Smooth muscle cell of trachea (primary cell): ENCODE results near the gene STK36. TPM values are rescaled to one million over a fixed set of nuclear protein-coding genes. Genes with fewer than 3 reads are reported as not detected.

ENCODE experiments used
- total RNA-seq: library from RNA; depleted of rRNA; stranded (reverse); fragments of >200 nt; gene quantifications from 2 replicates; pipeline ENCODE4 v1.2.1, GENCODE V29; 2014

Gene STK36, protein sequence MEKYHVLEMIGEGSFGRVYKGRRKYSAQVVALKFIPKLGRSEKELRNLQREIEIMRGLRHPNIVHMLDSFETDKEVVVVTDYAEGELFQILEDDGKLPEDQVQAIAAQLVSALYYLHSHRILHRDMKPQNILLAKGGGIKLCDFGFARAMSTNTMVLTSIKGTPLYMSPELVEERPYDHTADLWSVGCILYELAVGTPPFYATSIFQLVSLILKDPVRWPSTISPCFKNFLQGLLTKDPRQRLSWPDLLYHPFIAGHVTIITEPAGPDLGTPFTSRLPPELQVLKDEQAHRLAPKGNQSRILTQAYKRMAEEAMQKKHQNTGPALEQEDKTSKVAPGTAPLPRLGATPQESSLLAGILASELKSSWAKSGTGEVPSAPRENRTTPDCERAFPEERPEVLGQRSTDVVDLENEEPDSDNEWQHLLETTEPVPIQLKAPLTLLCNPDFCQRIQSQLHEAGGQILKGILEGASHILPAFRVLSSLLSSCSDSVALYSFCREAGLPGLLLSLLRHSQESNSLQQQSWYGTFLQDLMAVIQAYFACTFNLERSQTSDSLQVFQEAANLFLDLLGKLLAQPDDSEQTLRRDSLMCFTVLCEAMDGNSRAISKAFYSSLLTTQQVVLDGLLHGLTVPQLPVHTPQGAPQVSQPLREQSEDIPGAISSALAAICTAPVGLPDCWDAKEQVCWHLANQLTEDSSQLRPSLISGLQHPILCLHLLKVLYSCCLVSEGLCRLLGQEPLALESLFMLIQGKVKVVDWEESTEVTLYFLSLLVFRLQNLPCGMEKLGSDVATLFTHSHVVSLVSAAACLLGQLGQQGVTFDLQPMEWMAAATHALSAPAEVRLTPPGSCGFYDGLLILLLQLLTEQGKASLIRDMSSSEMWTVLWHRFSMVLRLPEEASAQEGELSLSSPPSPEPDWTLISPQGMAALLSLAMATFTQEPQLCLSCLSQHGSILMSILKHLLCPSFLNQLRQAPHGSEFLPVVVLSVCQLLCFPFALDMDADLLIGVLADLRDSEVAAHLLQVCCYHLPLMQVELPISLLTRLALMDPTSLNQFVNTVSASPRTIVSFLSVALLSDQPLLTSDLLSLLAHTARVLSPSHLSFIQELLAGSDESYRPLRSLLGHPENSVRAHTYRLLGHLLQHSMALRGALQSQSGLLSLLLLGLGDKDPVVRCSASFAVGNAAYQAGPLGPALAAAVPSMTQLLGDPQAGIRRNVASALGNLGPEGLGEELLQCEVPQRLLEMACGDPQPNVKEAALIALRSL (N-terminal part only)
- total RNA-seq = 37.2 and 46.1 TPM in 2 replicates

DNA sequence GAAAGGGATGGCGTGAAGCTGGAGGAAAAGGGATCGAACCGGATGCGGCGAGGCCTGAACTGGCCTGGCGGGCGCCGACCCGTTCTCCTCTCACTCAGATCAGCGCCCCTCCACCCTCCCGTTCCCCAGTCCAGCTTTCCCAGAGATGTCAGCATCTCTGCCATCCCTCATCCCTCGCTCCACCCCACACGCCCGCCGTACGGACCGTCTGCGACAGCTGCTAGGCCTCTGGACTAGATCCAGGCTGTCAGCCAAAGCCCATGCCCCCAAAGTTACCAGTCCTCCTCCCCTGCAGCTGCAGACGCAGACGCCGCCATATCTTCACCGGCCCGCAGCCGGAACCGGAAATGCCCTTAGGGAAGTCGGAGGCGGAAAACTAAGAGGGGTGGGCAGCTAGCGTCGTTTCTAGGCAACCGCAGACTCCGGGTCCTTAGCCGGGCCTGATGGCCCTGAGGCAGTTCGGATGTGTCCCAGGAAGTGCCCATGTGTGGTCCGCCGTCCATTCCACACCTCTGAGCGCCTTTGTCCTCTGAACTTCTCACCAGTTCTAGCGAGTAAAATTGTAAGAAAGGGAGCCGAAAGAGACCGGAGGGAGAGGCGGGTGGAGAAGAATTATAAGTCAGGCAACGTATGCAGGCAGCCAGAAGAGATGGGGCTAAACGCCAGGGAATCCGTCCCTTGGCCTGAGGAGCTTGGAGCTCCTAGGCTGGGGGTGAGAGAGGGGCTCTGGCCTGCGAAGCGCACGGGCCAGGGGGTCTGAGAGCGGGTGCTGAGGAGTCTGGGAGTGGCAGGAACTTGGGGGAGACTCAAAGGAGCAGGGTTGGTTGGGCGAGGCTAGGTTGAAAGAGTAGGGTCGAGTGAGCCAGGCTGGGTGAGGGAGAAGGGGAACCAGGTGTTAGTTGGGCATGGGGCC is at the start of gene STK36, which contains the start of gene RNF25:
STK36 (plus strand) TSS at position 433 of the 913 bp plus-strand sequence. CDS start 744 bp downstream, outside the sequence.
RNF25 (minus strand) TSS at position 349 of the 913 bp plus-strand sequence; CDS start at position 317, 32 bp downstream.

DNA sequence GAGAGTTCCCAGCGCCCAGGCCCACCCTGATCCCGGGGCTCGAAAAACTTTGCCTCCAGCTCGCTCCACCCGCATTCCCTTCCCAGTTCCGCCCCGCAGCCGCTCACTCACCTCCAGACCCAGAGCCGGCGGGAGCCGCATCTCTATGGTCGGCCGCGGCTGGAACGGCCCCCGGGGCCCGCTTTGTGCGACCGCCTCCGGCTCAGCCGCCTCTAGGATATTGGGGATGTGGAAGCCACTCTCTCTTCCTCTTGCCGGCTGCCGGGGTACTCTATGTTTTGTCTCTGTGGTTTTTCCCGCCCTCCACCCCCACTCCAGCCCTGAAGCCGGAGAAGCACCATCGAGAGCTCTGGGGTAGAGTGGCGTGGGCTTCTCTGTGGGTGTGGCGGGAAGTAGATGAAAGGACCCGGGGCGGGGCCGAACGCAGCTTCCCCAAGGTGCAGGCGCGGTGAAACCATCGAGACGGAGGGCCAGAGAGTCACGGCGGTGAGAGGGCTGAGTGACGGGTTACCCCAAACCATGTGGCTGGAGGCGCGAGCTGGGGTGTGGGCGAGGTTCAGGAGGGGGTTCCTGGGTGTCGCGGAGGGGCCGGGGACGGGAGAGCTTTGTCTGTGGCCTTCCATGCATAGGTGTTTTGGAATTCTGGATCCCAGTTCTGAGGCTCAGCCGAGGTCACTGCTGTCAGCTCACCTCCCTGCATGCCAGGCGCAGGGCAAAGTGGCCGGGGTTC is 12.5 kb upstream of the STK36 start, which contains the start of the genes BCS1L and ZNF142:
BCS1L (plus strand) TSS at position 426 of the 730 bp plus-strand sequence. CDS start 1,305 bp downstream, outside the sequence.
ZNF142 (minus strand) TSS at position 366 of the 730 bp plus-strand sequence. CDS start 3,194 bp downstream, outside the sequence.

DNA sequence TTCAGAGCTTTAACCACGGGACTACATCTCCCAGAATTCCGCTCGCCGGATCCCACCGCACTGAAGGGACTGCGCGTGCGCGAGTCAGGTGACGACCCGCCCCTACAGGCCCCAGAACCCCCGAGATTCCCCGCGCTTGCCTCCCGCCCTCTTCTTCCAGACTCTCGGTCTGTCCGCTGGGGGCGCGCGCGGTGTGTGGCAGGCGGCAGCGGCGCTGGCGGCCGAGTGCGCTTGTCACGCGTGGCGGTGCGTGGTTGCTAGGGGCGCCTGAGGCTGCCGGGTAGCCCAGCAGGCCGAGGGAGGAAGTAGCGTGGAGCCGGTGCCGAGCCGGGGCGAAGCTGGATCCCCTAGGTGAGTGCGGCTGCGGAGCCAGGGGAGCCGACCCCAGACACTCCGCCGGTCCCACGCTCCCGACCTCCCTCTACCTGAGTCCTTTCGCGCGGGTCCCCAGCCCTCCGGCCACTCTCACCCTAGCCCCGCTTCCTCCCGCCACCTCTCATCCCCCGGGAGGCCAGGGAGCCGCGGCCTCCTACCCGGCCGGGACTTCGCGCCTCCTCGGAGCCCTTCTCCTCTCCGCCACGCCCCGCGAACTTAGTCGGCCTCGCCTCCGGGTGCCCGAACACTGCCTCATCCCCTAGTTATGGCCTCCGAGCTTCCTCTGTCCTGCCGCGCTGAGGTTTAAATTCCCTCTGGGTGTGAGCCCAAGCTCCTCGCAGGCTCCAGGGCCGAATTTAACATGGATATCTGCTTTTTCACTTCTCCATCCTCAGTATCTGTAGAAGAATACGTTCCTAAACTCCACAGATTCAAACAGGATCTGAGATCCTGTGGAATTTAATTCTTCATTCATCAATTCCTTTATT is 39.0 kb downstream of the STK36 start, which contains the start of gene TTLL4:
TTLL4 (plus strand) TSS at position 149 of the 863 bp plus-strand sequence. CDS start 26,842 bp downstream, outside the sequence.

Other genes starting within 250 kb of the STK36 start
- 7.3 and 7.4 TPM in 2 replicates for gene USP37, start 103.7 kb upstream of the STK36 start, total RNA-seq
- gene CNOT9, start 103.2 kb upstream of the STK36 start, total RNA-seq = 33.4 and 40.7 TPM in 2 replicates
- gene PLCD4, start 64.2 kb upstream of the STK36 start, total RNA-seq = 9.1 and 11.8 TPM in 2 replicates
- gene ZNF142, start 12.5 kb upstream of the STK36 start, total RNA-seq = 10.2 and 12.1 TPM in 2 replicates
- gene BCS1L, start 12.4 kb upstream of the STK36 start, total RNA-seq = 32.3 and 41.9 TPM in 2 replicates
- 19.6 and 28.4 TPM in 2 replicates for gene RNF25, start 84 bp upstream of the STK36 start, total RNA-seq
- gene TTLL4, start 38.7 kb downstream of the STK36 start, total RNA-seq = 6.3 and 14.2 TPM in 2 replicates
- 19.1 and 53.1 TPM in 2 replicates for gene CYP27A1, start 110.1 kb downstream of the STK36 start, total RNA-seq
- gene PRKAG3, start 159.7 kb downstream of the STK36 start, total RNA-seq = 0.15 and 0.50 TPM in 2 replicates
- gene WNT6, start 187.7 kb downstream of the STK36 start, total RNA-seq = not detected in 2 replicates
- not detected in 2 replicates for gene WNT10A, start 208.8 kb downstream of the STK36 start, total RNA-seq